Measurements from ENCODE around the gene GCSH. TPM values are rescaled to one million over a fixed set of nuclear protein-coding genes. Genes with fewer than 3 reads are reported as not detected.

Gene GCSH
- total RNA-seq (2022): 85.2 and 109 TPM in 2 replicates
- Bru-seq, nascent RNA: percentile 88 among the genes with signal in this experiment
- percentile 88 among the genes with signal in this experiment for BruChase-seq, experiment 1, labeled RNA remaining after a 6-hour chase
- BruChase-seq, experiment 2, labeled RNA remaining after a 2-hour chase: percentile 85 among the genes with signal in this experiment
- long read RNA-seq, transcript GCSH-201 (5 exons, 1,597 nt): major isoform, 252 of 282 reads
- long read RNA-seq, partial matches to known transcripts: 2 of 282 reads
- long read RNA-seq, other reads (novel, unspliced or antisense): 16 of 282 reads

DNA sequence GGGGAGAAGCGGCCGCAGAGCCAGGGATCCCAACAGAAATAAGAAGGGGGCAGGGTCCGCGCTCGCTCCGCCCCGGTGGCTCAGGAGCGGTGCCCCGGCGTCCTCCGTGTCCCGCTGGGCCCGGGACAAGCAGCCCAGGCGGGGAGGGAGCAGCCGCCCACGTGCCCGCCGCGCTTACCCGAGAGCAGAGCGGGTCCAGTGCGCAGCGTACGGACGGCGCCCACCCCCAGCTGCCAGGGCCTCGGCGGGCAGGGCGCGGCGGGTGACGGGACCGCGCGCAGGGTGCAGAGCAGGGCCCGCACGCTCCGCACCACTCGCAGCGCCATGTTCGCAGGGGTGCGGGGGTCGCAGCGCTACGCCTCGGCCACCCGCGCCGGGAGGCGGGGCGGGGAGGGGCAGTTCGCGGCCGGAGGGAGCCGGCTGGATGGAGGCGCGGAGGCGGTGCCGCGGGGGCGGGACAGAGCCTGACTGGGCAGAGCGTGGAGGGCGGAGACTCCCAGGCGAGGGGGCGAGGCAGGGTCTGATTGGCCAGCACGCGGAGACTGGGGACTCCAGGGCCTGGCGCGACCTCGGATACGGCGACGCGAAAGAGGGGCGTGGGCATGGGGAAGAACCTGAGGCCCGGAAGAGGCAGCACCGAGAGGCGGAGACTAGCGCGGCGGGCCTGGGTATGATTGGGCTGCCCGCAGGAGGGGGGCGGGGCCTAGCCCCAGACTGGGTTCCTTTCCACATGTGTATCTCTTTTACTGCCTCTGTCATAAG, at the start of gene GCSH:
GCSH (minus strand) TSS at position 443 of the 762 bp plus-strand sequence; CDS start at position 326, 117 bp downstream.
- intact Hi-C loops (cut with micrococcal nuclease; ENCODE audit: unreplicated experiment): loop anchor here (5.0 kb wide), 2 partner anchors 46 to 96 kb away; no protein-coding TSS in a partner anchor
- Mint-ChIP-seq H3K36me3 (ENCODE audit: insufficient read depth, unreplicated experiment) (peaks cover 47% of the 10 kb centered on the region), H3K4me3 (ENCODE audit: low read depth, unreplicated experiment) (peak within 1 kb of the TSS; percentile 70), H3K4me1 (ENCODE audit: low read depth, unreplicated experiment) (peaks cover 35% of the 10 kb centered on the region), H3K9me3 (ENCODE audit: low read depth, unreplicated experiment) (peaks cover 3% of the 10 kb centered on the region), H3K27ac (ENCODE audit: unreplicated experiment) (peak within 1 kb of the TSS; percentile 74), H3K27me3 (ENCODE audit: unreplicated experiment) (no peaks in the 10 kb centered on the region)
- no TSS peak for BruUV-seq (replicated peaks)
- peak; percentile 100 for DNase-seq
- CTCF ChIA-PET: no interaction called here
- TF ChIP-seq, protein P1, sequence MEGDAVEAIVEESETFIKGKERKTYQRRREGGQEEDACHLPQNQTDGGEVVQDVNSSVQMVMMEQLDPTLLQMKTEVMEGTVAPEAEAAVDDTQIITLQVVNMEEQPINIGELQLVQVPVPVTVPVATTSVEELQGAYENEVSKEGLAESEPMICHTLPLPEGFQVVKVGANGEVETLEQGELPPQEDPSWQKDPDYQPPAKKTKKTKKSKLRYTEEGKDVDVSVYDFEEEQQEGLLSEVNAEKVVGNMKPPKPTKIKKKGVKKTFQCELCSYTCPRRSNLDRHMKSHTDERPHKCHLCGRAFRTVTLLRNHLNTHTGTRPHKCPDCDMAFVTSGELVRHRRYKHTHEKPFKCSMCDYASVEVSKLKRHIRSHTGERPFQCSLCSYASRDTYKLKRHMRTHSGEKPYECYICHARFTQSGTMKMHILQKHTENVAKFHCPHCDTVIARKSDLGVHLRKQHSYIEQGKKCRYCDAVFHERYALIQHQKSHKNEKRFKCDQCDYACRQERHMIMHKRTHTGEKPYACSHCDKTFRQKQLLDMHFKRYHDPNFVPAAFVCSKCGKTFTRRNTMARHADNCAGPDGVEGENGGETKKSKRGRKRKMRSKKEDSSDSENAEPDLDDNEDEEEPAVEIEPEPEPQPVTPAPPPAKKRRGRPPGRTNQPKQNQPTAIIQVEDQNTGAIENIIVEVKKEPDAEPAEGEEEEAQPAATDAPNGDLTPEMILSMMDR (IDR thresholded peaks at IDR 0.05; ENCODE audit: unreplicated experiment): no peak

DNA sequence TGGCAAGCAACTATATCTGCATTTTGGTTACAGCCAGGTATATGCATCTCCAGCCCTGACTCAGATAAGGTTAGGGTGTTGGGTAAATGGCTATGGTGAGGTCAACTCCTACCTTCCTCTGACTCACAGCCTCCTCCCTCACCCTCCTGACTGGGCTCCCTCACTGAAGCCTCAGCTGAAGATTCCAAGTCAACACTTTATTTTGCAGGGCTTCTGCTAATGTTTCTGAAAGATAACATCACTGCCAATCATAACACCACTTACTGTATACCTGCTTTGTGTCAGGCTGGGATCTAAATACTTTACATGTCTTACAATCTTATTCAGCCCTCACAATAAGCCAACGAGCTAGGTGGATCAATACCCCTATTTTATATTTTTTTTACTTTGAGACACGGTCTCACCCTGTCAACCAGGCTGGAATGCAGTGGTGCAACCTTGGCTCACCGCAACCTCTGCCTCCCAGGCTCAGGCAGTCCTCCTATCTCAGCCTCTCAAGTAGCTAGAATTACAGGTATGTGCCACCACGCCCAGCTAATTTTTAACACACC, 47.8 kb upstream of the GCSH start:
- intact Hi-C loops (cut with micrococcal nuclease; ENCODE audit: unreplicated experiment): loop anchor here (1.0 to 5.0 kb wide), 6 partner anchors 37 to 170 kb away; partner anchors contain the start of genes ATMIN, BCO1, C16orf46 and GAN
- Mint-ChIP-seq H3K27me3 (ENCODE audit: unreplicated experiment) (no peaks in the 10 kb centered on the region), H3K9me3 (ENCODE audit: low read depth, unreplicated experiment) (no peaks in the 10 kb centered on the region), H3K4me1 (ENCODE audit: low read depth, unreplicated experiment) (peaks cover 55% of the 10 kb centered on the region), H3K27ac (ENCODE audit: unreplicated experiment) (peak overlapping the region; percentile 85), H3K4me3 (ENCODE audit: low read depth, unreplicated experiment) (peak overlapping the region; percentile 19), H3K36me3 (ENCODE audit: insufficient read depth, unreplicated experiment) (peaks cover 27% of the 10 kb centered on the region)
- TF ChIP-seq, protein P1 (IDR thresholded peaks at IDR 0.05; ENCODE audit: unreplicated experiment): no peak
- peak; percentile 93 for DNase-seq
- CTCF ChIA-PET: interaction anchor here (0.7 to 1.7 kb wide), 11 partner anchors 10 to 216 kb away, joined by 3 to 9 read pairs (median 5); partner anchors contain the start of gene ATMIN
- no TSS peak for BruUV-seq (replicated peaks)

DNA sequence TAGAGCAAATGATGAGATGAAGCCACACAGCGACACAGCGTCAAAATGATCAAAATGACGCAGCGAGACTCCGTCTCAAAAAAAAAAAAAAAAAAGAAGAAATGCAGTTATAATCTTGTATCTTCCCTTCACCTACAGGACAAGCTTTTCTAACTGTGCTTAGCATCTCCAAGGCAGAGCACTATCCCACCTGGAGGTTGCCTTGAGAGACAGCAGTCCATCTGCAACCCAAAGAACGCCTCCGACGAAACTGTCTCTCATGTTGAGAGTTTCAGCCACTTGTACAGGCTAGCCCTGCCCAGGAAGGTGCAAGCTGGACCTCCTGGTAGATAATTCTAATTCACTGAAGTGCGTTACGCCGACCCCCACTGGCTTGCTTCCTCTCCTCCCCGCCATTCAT, 46.7 kb upstream of the GCSH start:
- BruUV-seq (replicated peaks): no TSS peak
- Mint-ChIP-seq H3K27me3 (ENCODE audit: unreplicated experiment) (no peaks in the 10 kb centered on the region), H3K9me3 (ENCODE audit: low read depth, unreplicated experiment) (no peaks in the 10 kb centered on the region), H3K4me1 (ENCODE audit: low read depth, unreplicated experiment) (peaks cover 55% of the 10 kb centered on the region), H3K36me3 (ENCODE audit: insufficient read depth, unreplicated experiment) (peaks cover 25% of the 10 kb centered on the region), H3K4me3 (ENCODE audit: low read depth, unreplicated experiment) (peak overlapping the region; percentile 19), H3K27ac (ENCODE audit: unreplicated experiment) (peak overlapping the region; percentile 85)
- CTCF ChIA-PET: interaction anchor here (0.5 to 1.7 kb wide), 3 partner anchors 9 to 107 kb away, joined by 4 to 9 read pairs (median 5); partner anchors contain the start of gene ATMIN
- no peak for DNase-seq
- intact Hi-C loops (cut with micrococcal nuclease; ENCODE audit: unreplicated experiment): loop anchor here (5.0 kb wide), 3 partner anchors 46 to 106 kb away; partner anchors contain the start of genes ATMIN, C16orf46 and GCSH
- TF ChIP-seq, protein P1 (IDR thresholded peaks at IDR 0.05; ENCODE audit: unreplicated experiment): no peak

Data from Calu3 (cell line).